ENCODE results near the gene ING1. TPM values are rescaled to one million over a fixed set of nuclear protein-coding genes. Genes with fewer than 3 reads are reported as not detected.

Gene ING1
- polyA plus RNA-seq, 1 donor (not counting 4 experiments of a cell fraction or from before 2014, with no cell fraction given) = 6.4 TPM

DNA sequence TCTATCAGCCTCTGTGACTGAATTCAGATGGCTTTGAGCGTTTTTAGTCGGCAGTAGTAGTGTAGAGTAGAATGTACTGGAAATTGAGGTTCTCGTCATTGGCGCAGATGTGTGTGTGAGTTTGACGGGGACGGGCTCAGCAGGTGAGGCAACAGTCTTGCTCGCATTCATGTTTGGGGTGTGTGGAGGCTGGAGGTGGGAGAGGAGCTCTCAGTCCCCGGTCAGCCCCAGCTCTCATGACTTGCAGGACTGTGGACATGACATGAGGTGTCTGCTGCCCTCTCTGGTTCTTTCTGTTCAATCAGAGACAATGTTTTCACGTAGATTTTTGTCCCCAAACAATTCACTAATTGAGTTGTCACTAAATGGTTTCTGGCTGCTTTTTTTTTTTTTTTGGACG, 57.2 kb downstream of the ING1 start:
- no peak for TF ChIP-seq EZH2 (IDR thresholded peaks at IDR 0.05; ENCODE audit: low read length)
- TF ChIP-seq, protein P1, sequence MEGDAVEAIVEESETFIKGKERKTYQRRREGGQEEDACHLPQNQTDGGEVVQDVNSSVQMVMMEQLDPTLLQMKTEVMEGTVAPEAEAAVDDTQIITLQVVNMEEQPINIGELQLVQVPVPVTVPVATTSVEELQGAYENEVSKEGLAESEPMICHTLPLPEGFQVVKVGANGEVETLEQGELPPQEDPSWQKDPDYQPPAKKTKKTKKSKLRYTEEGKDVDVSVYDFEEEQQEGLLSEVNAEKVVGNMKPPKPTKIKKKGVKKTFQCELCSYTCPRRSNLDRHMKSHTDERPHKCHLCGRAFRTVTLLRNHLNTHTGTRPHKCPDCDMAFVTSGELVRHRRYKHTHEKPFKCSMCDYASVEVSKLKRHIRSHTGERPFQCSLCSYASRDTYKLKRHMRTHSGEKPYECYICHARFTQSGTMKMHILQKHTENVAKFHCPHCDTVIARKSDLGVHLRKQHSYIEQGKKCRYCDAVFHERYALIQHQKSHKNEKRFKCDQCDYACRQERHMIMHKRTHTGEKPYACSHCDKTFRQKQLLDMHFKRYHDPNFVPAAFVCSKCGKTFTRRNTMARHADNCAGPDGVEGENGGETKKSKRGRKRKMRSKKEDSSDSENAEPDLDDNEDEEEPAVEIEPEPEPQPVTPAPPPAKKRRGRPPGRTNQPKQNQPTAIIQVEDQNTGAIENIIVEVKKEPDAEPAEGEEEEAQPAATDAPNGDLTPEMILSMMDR (optimal IDR thresholded peaks at IDR 0.05 in 1 of 3, IDR thresholded peaks at IDR 0.05 in 1 of 3, conservative IDR thresholded peaks at IDR 0.05 in 1 of 3; ENCODE audit: extremely low read depth in 1 of 3, insufficient read depth in 2 of 3, low read length in 3 of 3) = no peak
- no peak overlapping the region for H3K4me2 ChIP-seq (ENCODE audit: control insufficient read depth, extremely low read depth, insufficient read depth, low read depth, low read length)
- no peaks in the 10 kb centered on the region for H3K9me3 ChIP-seq (ENCODE audit: control insufficient read depth, low read depth, low read length)
- no peak for FAIRE-seq
- H4K20me1 ChIP-seq (ENCODE audit: control insufficient read depth, extremely low read depth, insufficient read depth, low read length) = no peaks in the 10 kb centered on the region
- H3K27me3 ChIP-seq (ENCODE audit: control insufficient read depth, extremely low read depth, insufficient read depth, low read length) = peaks cover 14% of the 10 kb centered on the region
- DNase-seq (ENCODE audit: low read depth, low spot score) = no peak
- no peak overlapping the region for H2AFZ ChIP-seq (ENCODE audit: control insufficient read depth, low read length)
- no peaks in the 10 kb centered on the region for H3K4me1 ChIP-seq (ENCODE audit: control insufficient read depth, extremely low read depth, insufficient read depth, low read length)
- no peak overlapping the region for H3K9ac ChIP-seq (ENCODE audit: control insufficient read depth, extremely low read depth, insufficient read depth, low read length)
- no peaks in the 10 kb centered on the region for H3K79me2 ChIP-seq (ENCODE audit: control insufficient read depth, insufficient read depth, low read length)
- no peak overlapping the region for H3K27ac ChIP-seq (ENCODE audit: control insufficient read depth, insufficient read depth, low read length)
- no peak overlapping the region for H3K4me3 ChIP-seq (ENCODE audit: control insufficient read depth in 2 of 3, extremely low read depth in 1 of 3, insufficient read depth in 2 of 3, low read depth in 1 of 3, low read length in 3 of 3)
- dilution Hi-C loops (cut with MboI; ENCODE audit: extremely low pct_ligation_motif_present, low sequenced_read_pairs) = no loop called here
- H3K9me1 ChIP-seq (ENCODE audit: control insufficient read depth, extremely low read depth, insufficient read depth, low read length) = no peaks in the 10 kb centered on the region
- H3K36me3 ChIP-seq (ENCODE audit: control insufficient read depth in 2 of 2, extremely low read depth in 1 of 2, insufficient read depth in 2 of 2, low read length in 2 of 2) = no peaks in the 10 kb centered on the region

DNA sequence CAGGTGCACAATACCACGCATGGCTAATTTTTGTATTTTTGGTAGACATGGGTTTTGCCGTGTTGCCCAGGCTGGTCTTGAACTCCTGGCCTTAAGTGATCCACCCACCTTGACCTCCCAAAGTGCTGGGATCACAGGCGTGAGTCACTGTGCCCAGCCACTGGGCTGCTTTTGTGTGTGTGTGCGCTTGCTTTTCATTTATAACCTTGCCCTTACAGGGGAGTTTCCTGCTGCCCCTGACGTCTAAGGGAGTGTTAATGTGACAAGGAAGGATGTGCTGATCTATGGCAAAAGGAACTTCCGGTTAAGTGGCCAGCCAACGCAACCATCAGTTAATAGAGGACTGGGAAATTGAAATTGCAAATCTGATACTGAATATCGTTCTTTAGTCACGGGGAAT, 57.7 kb downstream of the ING1 start:
- no peaks in the 10 kb centered on the region for H3K9me3 ChIP-seq (ENCODE audit: control insufficient read depth, low read depth, low read length)
- no peaks in the 10 kb centered on the region for H3K9me1 ChIP-seq (ENCODE audit: control insufficient read depth, extremely low read depth, insufficient read depth, low read length)
- dilution Hi-C loops (cut with MboI; ENCODE audit: extremely low pct_ligation_motif_present, low sequenced_read_pairs) = no loop called here
- H3K9ac ChIP-seq (ENCODE audit: control insufficient read depth, extremely low read depth, insufficient read depth, low read length) = no peak overlapping the region
- H3K4me2 ChIP-seq (ENCODE audit: control insufficient read depth, extremely low read depth, insufficient read depth, low read depth, low read length) = no peak overlapping the region
- FAIRE-seq (no peak), DNase-seq (ENCODE audit: low read depth, low spot score) (no peak)
- H3K36me3 ChIP-seq (ENCODE audit: control insufficient read depth in 2 of 2, extremely low read depth in 1 of 2, insufficient read depth in 2 of 2, low read length in 2 of 2) = no peaks in the 10 kb centered on the region
- peaks cover 14% of the 10 kb centered on the region for H3K27me3 ChIP-seq (ENCODE audit: control insufficient read depth, extremely low read depth, insufficient read depth, low read length)
- H3K79me2 ChIP-seq (ENCODE audit: control insufficient read depth, insufficient read depth, low read length) = no peaks in the 10 kb centered on the region
- no peak overlapping the region for H2AFZ ChIP-seq (ENCODE audit: control insufficient read depth, low read length)
- H3K4me1 ChIP-seq (ENCODE audit: control insufficient read depth, extremely low read depth, insufficient read depth, low read length) = no peaks in the 10 kb centered on the region
- TF ChIP-seq, protein P1 (optimal IDR thresholded peaks at IDR 0.05 in 1 of 3, IDR thresholded peaks at IDR 0.05 in 1 of 3, conservative IDR thresholded peaks at IDR 0.05 in 1 of 3; ENCODE audit: extremely low read depth in 1 of 3, insufficient read depth in 2 of 3, low read length in 3 of 3) = no peak
- no peak for TF ChIP-seq EZH2 (IDR thresholded peaks at IDR 0.05; ENCODE audit: low read length)
- no peaks in the 10 kb centered on the region for H4K20me1 ChIP-seq (ENCODE audit: control insufficient read depth, extremely low read depth, insufficient read depth, low read length)
- no peak overlapping the region for H3K27ac ChIP-seq (ENCODE audit: control insufficient read depth, insufficient read depth, low read length)
- H3K4me3 ChIP-seq (ENCODE audit: control insufficient read depth in 2 of 3, extremely low read depth in 1 of 3, insufficient read depth in 2 of 3, low read depth in 1 of 3, low read length in 3 of 3) = no peak overlapping the region

All from keratinocyte (primary cell).